K562 (cell line): Measurements from ENCODE around the gene PRMT7. TPM values are rescaled to one million over a fixed set of nuclear protein-coding genes. Genes with fewer than 3 reads are reported as not detected.

Experiments
- ATAC-seq: fragments of 200-7000 bp; cut with Tn5 transposase; 3 replicates; pipeline ENCODE4 v1.9.1; 2020; ENCODE audit warnings: moderate library complexity
- BruUV-seq: library from RNA; stranded (reverse); fragments of 400-500 nt; replicated peaks from 2 replicates; lab custom pipeline; 2021; lab: Mats Ljungman, UMichigan
- CTCF ChIA-PET: fragments of 300-600 bp; formaldehyde crosslinking; extraction: SDS; loops from one replicate; lab custom pipeline; 2021; ENCODE audit warnings: low intra/inter-chr PET ratio; lab: Yijun Ruan, JAX
- POLR2A ChIA-PET: fragments of 300-600, 350-650 bp; sonication (Branson Sonifier 250); formaldehyde crosslinking; extraction: SDS; loops from one replicate; lab custom pipeline; 2021; ENCODE audit warnings: antibody characterized with exemption, inconsistent platforms; lab: Yijun Ruan, JAX
- DNase-seq, 4 experiments: peaks; one replicate each; pipeline versions ENCODE4 v3.0.0 to v3.0.0-alpha.2; 2011 to 2018; ENCODE audit warnings: low spot score in 3 of 4, mixed read lengths in 3 of 4; ENCODE audit errors: extremely low read depth in 1 of 4
- FAIRE-seq: peaks from 2 replicates; lab custom pipeline; 2011; peaks lifted over from hg19 to GRCh38; lab: Jason Lieb, UNC
- H2AFZ ChIP-seq: 2 replicates; pipeline ENCODE4 v1.6.0; 2011; ENCODE audit warnings: low read depth, low read length, control low read depth, inconsistent platforms
- H3K27ac ChIP-seq: fragments of 200-600 bp; 3 replicates; pipeline ENCODE4 v1.8.0; 2011; ENCODE audit warnings: low read depth, mild to moderate bottlenecking, control low read depth, inconsistent platforms, low read length, moderate library complexity, mixed read lengths; ENCODE audit errors: extremely low read depth
- H3K27me3 ChIP-seq, 2 experiments: fragments of 300-600 bp in 1 of 2; 2 replicates in 1 of 2; 3 replicates in 1 of 2; pipeline versions ENCODE4 v1.6.0 to v1.8.0; 2011; ENCODE audit warnings: inconsistent platforms in 2 of 2, low read length in 2 of 2, mild to moderate bottlenecking in 1 of 2, mixed read lengths in 1 of 2, moderate library complexity in 1 of 2; ENCODE audit not compliant: control insufficient read depth in 2 of 2, insufficient read depth in 2 of 2
- H3K36me3 ChIP-seq: fragments of 300-600 bp; 3 replicates; pipeline ENCODE4 v1.8.0; 2011; ENCODE audit warnings: mild to moderate bottlenecking, low read length, inconsistent platforms; ENCODE audit not compliant: control insufficient read depth, insufficient read depth
- H3K4me1 ChIP-seq, 2 experiments: fragments of 200-600 bp in 1 of 2; replicated peaks in 1 of 2; 2 replicates in 1 of 2; 3 replicates in 1 of 2; pipeline versions ENCODE4 v1.5.1 to v1.8.0; 2011; ENCODE audit warnings: inconsistent platforms in 2 of 2, low read length in 2 of 2, mild to moderate bottlenecking in 1 of 2, mixed read lengths in 1 of 2, moderate library complexity in 1 of 2; ENCODE audit not compliant: control insufficient read depth in 2 of 2, insufficient read depth in 2 of 2
- H3K4me2 ChIP-seq: 2 replicates; pipeline ENCODE4 v1.6.1; 2011; ENCODE audit warnings: low read length, control low read depth, inconsistent platforms, mixed read lengths; ENCODE audit not compliant: insufficient read depth
- H3K4me3 ChIP-seq: fragments of 200-600 bp; sonication (generic), shearing (Covaris generic); 2 replicates; pipeline ENCODE4 v1.5.1; 2016; ENCODE audit warnings: control low read depth, inconsistent platforms
- H3K79me2 ChIP-seq: fragments of 200-600 bp; 3 replicates; pipeline ENCODE4 v1.8.0; 2011; ENCODE audit warnings: low read length, inconsistent platforms; ENCODE audit not compliant: control insufficient read depth, insufficient read depth
- H3K9ac ChIP-seq, 2 experiments: 2 replicates each; pipeline versions ENCODE4 v1.6.0 to v1.6.1; 2011; ENCODE audit warnings: low read depth in 2 of 2, low read length in 2 of 2, control low read depth in 1 of 2, inconsistent platforms in 1 of 2, mild to moderate bottlenecking in 1 of 2, mixed read lengths in 1 of 2; ENCODE audit not compliant: insufficient read depth in 1 of 2
- H3K9me1 ChIP-seq: one replicate; pipeline ENCODE4 v1.6.0; 2011; ENCODE audit warnings: inconsistent platforms, mild to moderate bottlenecking, low read length, moderate library complexity; ENCODE audit not compliant: control insufficient read depth, insufficient read depth
- H3K9me3 ChIP-seq: replicated peaks from 2 replicates; pipeline ENCODE4 v1.5.1; 2011; ENCODE audit warnings: low read depth, low read length, inconsistent platforms; ENCODE audit not compliant: control insufficient read depth, insufficient read depth
- H4K20me1 ChIP-seq: replicated peaks from 2 replicates; pipeline ENCODE4 v1.6.1; 2011; ENCODE audit warnings: low read length, inconsistent platforms, mixed read lengths; ENCODE audit not compliant: control insufficient read depth, insufficient read depth
- BMI1 ChIP-seq: fragments of 150-350 bp; IDR thresholded peaks from 2 replicates; pipeline ENCODE4 v1.6.1; 2014; ENCODE audit warnings: low read length
- FUS ChIP-seq: fragments of 200-400 bp; formaldehyde crosslinking; optimal IDR thresholded peaks from 2 replicates; pipeline ENCODE3; 2017; ENCODE audit warnings: low read depth, low read length
- HDAC8 ChIP-seq: fragments of 450-650 bp; IDR thresholded peaks from 2 replicates; pipeline ENCODE4 v1.6.1; 2016; ENCODE audit warnings: mild to moderate bottlenecking, missing genetic modification characterization, moderate library complexity, missing compliant biosample characterization
- L3MBTL2 ChIP-seq: fragments of 450-650 bp; IDR thresholded peaks from 2 replicates; pipeline ENCODE4 v1.6.1; 2016; ENCODE audit warnings: mild to moderate bottlenecking, moderate library complexity
- MAFK ChIP-seq: IDR thresholded peaks from 2 replicates; pipeline ENCODE4 v1.6.1; 2011; ENCODE audit warnings: low read length, improper control_type of control experiment
- NEUROD1 ChIP-seq: fragments of 150-350 bp; IDR thresholded peaks from 2 replicates; pipeline ENCODE4 v1.6.1; 2014; ENCODE audit warnings: borderline replicate concordance, low read length, low read depth; ENCODE audit not compliant: partially characterized antibody
- NFXL1 ChIP-seq: fragments of 450-650 bp; formaldehyde crosslinking; IDR thresholded peaks from 2 replicates; pipeline ENCODE4 v1.4.0; 2021; ENCODE audit warnings: mild to moderate bottlenecking
- TAF7 ChIP-seq: fragments of 450-650 bp; IDR thresholded peaks from 2 replicates; pipeline ENCODE4 v1.6.1; 2016; ENCODE audit warnings: missing genetic modification characterization, missing compliant biosample characterization
- WGBS: fragments of 100-300 bp; shearing (Covaris generic); methylation state at CpG from one replicate; pipeline ENCODE4 v1.1.6; 2016; ENCODE audit warnings: low coverage, mixed read lengths; ENCODE audit not compliant: insufficient coverage; ENCODE audit errors: missing lambda C conversion rate; 5-methylcytosine and 5-hydroxymethylcytosine counted together
- in situ Hi-C: fragments of 300-500 bp; cut with MboI; formaldehyde crosslinking; loops from 4 replicates; pipeline ENCODE4 v1.15.0; 2018; ENCODE audit warnings: inconsistent platforms, mixed read lengths
- intact Hi-C: fragments of 100-400 bp; cut with micrococcal nuclease; formaldehyde crosslinking; loops from 2 replicates; pipeline ENCODE4 v1.14.2; 2022
- polyA plus RNA-seq, 8 experiments: library from polyadenylated mRNA; depleted of rRNA in 4 of 8; stranded (reverse) in 5 of 8; unstranded in 3 of 8; fragments of >200 nt; fragmentation: Nextera tagmentation in 2 of 8; fragmentation: Illumina TruSeq in 1 of 8; extraction: Ambion mirVana in 2 of 8; extraction: Trizol in 1 of 8; gene quantifications; 2 replicates each; pipeline versions ENCODE4 v1.2.1 to v1.2.3, GENCODE V29; 2011 to 2014; ENCODE audit warnings: inconsistent platforms in 1 of 8, missing spikeins in 1 of 8
- total RNA-seq, 7 experiments: library from RNA; depleted of rRNA in 6 of 7; stranded (reverse); fragments of >200 nt in 6 of 7; fragmentation: Illumina TruSeq in 2 of 7; extraction: Trizol in 2 of 7; gene quantifications; 2 replicates each; pipeline versions ENCODE4 v1.2.1 to v1.2.3, GENCODE V29; 2011 to 2021; ENCODE audit warnings: low replicate concordance in 1 of 7

Gene PRMT7
- total and polyA plus RNA-seq, 9 of the 15 experiments (the other 6 are each of a cell fraction or from before 2014, with no cell fraction given) = 6.4 to 88.8 (median 73.1) TPM

DNA sequence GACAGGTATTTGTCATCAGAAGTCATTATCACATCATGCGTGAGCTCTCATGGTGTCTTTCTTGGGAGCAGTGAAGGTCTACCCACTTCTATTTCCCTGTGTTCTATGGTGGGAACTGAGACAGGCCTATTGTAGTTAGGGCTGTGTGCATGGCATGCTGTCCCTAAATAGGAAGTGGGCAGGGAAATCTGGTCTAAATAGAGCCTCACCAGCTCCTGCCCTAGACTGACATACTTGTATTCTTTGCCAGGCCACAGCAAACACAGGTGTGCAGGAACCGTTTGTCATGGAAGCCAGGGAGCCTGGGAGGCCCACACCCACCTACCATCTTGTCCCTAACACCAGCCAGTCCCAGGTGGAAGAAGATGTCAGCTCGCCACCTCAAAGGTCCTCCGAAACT, 36.4 kb upstream of the PRMT7 start:
- Histone ChIP-seq H3K27me3 (no peaks in the 10 kb centered on the region), H3K4me3 (no peak overlapping the region), H3K36me3 (peaks cover 62% of the 10 kb centered on the region), H2AFZ (no peak overlapping the region), H3K4me2 (no peak overlapping the region), H3K9me1 (no peaks in the 10 kb centered on the region), H3K4me1 (peaks cover 0 to 9% of the 10 kb centered on the region in 2 experiments; a peak in 1 of 5 replicates), H4K20me1 (peaks cover 22% of the 10 kb centered on the region), H3K9ac (no peak overlapping the region), H3K27ac (no peak overlapping the region), H3K79me2 (peaks cover 43% of the 10 kb centered on the region), H3K9me3 (no peaks in the 10 kb centered on the region)
- FAIRE-seq (no peak), ATAC-seq (no peak), DNase-seq (no peak)
- ChIA-PET POLR2A (interaction anchor here (0.7 to 1.1 kb wide), 3 partner anchors 9 to 63 kb away, joined by 3 to 8 read pairs (median 4); partner anchors contain the start of gene SLC7A6), CTCF (no interaction called here)
- intact Hi-C loops (no loop called here), in situ Hi-C loops (no loop called here)
- no TSS peak for BruUV-seq
- 93% methylated on average over 4 of the region's 4 CpGs for WGBS
- TF ChIP-seq MAFK (no peak), HDAC8 (tag) (no peak), NFXL1 (no peak), BMI1 (no peak), FUS (no peak), L3MBTL2 (no peak), NEUROD1 (no peak), TAF7 (tag) (no peak)
